Measurements from ENCODE around the gene SLC8A1.

- TF ChIP-seq CTCF (IDR thresholded peaks at IDR 0.05) (no peak), POLR2A (IDR thresholded peaks at IDR 0.05) (no peak)
Measured at GRCh38 chr2:40242315-40242714, 209.6 kb downstream of the SLC8A1 start.
